ENCODE results near the gene ELF1.

DNA sequence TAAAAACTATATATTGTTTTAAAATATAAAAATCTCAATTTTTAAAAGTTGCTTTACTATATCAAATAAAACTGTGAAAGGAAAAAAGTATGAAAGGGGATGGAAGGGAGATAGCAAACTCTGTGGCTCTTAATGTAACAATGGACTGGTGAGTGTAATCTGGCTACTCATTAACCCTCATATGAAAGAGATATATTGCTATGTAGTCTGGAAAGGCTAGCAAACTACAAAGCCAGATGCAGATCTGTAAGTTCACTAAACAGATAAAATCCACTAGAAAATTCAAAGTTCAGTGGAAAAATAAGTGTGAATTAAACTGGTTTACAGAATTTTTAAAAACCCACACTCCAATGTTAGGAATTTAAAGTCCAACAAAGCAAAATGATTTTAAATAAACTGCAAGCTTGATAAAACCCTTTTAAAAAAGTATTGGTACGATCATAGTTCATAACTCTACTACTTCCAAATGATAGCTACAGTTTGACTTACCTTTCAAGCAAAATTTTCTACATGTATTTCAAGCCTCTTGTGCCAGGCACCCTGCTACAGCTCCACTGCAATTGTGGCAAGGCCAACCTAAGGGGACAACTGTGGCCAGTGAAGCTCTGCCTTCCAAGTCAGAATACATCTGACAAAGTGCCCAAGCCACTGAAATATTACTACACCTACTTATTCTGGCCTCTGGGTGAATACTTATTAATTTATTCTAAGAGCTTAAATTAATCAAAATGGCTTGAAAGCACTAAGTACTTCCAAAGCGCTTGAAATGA, 647 bp upstream of the ELF1 start:
- TF ChIP-seq, protein P1, sequence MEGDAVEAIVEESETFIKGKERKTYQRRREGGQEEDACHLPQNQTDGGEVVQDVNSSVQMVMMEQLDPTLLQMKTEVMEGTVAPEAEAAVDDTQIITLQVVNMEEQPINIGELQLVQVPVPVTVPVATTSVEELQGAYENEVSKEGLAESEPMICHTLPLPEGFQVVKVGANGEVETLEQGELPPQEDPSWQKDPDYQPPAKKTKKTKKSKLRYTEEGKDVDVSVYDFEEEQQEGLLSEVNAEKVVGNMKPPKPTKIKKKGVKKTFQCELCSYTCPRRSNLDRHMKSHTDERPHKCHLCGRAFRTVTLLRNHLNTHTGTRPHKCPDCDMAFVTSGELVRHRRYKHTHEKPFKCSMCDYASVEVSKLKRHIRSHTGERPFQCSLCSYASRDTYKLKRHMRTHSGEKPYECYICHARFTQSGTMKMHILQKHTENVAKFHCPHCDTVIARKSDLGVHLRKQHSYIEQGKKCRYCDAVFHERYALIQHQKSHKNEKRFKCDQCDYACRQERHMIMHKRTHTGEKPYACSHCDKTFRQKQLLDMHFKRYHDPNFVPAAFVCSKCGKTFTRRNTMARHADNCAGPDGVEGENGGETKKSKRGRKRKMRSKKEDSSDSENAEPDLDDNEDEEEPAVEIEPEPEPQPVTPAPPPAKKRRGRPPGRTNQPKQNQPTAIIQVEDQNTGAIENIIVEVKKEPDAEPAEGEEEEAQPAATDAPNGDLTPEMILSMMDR (IDR thresholded peaks at IDR 0.05; ENCODE audit: low read length), result no peak
- TF ChIP-seq EZH2 (optimal IDR thresholded peaks at IDR 0.05; ENCODE audit: low read depth, low read length), result no peak

Measured in MM.1S (cell line).